Muscle of leg (tissue), 9 donors: Measurements from ENCODE around the gene ZNF727. TPM values are rescaled to one million over a fixed set of nuclear protein-coding genes. Genes with fewer than 3 reads are reported as not detected.

ENCODE experiments used
- polyA plus RNA-seq, 8 donors: library from polyadenylated mRNA; unstranded; fragments of 120-200 nt; gene quantifications; one replicate each; pipeline versions ENCODE4 v1.2.1 to v1.2.3, GENCODE V29; 2013; ENCODE audit warnings: inconsistent platforms in 1 of 8, low replicate concordance in 1 of 8; ENCODE audit not compliant: insufficient read length in 8 of 8, insufficient read depth in 1 of 8
- total RNA-seq: library from RNA; stranded (reverse); fragments of 120-200 nt; gene quantifications from one replicate; pipeline ENCODE4 v1.2.4, GENCODE V29; 2013

Gene ZNF727
- total and polyA plus RNA-seq, 9 donors = 0.13 to 0.53 (median 0.44) TPM; not detected in 6

Other genes starting within 250 kb of the ZNF727 start
- gene ZNF722, start 46.6 kb upstream of the ZNF727 start, total RNA-seq = not detected
- not detected for gene ZNF722, start 46.6 kb upstream of the ZNF727 start, polyA plus RNA-seq
- not detected for gene ZNF735, start 161.8 kb downstream of the ZNF727 start, total RNA-seq
- gene ZNF735, start 161.8 kb downstream of the ZNF727 start, polyA plus RNA-seq = under 1 TPM in 1 of 8 donors, not detected in 7; 0.13 TPM
- gene ZNF679, start 183.0 kb downstream of the ZNF727 start, total RNA-seq = not detected
- under 1 TPM in 1 of 8 donors, not detected in 7; 0.10 TPM for gene ZNF679, start 183.0 kb downstream of the ZNF727 start, polyA plus RNA-seq